Gastroesophageal sphincter (tissue), 4 donors: ENCODE results near the gene STX8. TPM values are rescaled to one million over a fixed set of nuclear protein-coding genes. Genes with fewer than 3 reads are reported as not detected.

ENCODE experiments used
- ATAC-seq: fragments of 150-250 bp; one replicate; pipeline ENCODE4 v1.9.1; 2016; ENCODE audit warnings: mild to moderate bottlenecking, moderate library complexity
- H3K27ac ChIP-seq, 4 donors: fragments of 200-600 bp; sonication (generic) in 3 of 4; 1 replicate in 3 of 4; 2 replicates in 1 of 4; pipeline ENCODE4 v1.5.1; 2016 to 2019
- H3K27me3 ChIP-seq: fragments of 200-600 bp; sonication (generic); one replicate; pipeline ENCODE4 v1.5.1; 2019
- H3K36me3 ChIP-seq, 2 donors: fragments of 200-600 bp; sonication (generic); one replicate each; pipeline ENCODE4 v1.5.1; 2019; ENCODE audit warnings: control low read depth in 1 of 2
- H3K4me1 ChIP-seq, 3 donors: fragments of 200-600 bp; sonication (generic); 1 replicate in 2 of 3; 2 replicates in 1 of 3; pipeline ENCODE4 v1.5.1; 2016 to 2019; ENCODE audit warnings: control low read depth in 2 of 3
- H3K4me3 ChIP-seq, 2 donors: fragments of 200-600 bp; sonication (generic); one replicate each; pipeline ENCODE4 v1.5.1; 2019; ENCODE audit warnings: mild to moderate bottlenecking in 1 of 2, moderate library complexity in 1 of 2
- H3K9me3 ChIP-seq, 3 donors: fragments of 200-600 bp; sonication (generic); one replicate each; pipeline ENCODE4 v1.5.1; 2017 to 2019; ENCODE audit warnings: control low read depth in 2 of 3
- EP300 ChIP-seq: sonication (generic); formaldehyde crosslinking; IDR thresholded peaks from one replicate; pipeline ENCODE4 v1.6.1; 2017; ENCODE audit warnings: antibody characterized with exemption, mild to moderate bottlenecking
- POLR2A ChIP-seq, 2 donors: fragments of 450-650 bp; IDR thresholded peaks; one replicate each; pipeline ENCODE4 v1.6.1; 2017; ENCODE audit warnings: antibody characterized with exemption in 2 of 2, mild to moderate bottlenecking in 2 of 2, moderate library complexity in 1 of 2
- POLR2AphosphoS5 ChIP-seq: sonication (generic); formaldehyde crosslinking; IDR thresholded peaks from one replicate; pipeline ENCODE4 v1.6.1; 2017; ENCODE audit warnings: antibody characterized with exemption
- WGBS, 2 donors: methylation state at CpG; one replicate each; pipeline ENCODE4 v1.1.5; 2018; ENCODE audit warnings: low coverage in 1 of 2; 5-methylcytosine and 5-hydroxymethylcytosine counted together
- total RNA-seq, 4 donors: library from RNA; depleted of rRNA; stranded (reverse); fragments of >200 nt; gene quantifications; one replicate each; pipeline ENCODE4 v1.1.0, GENCODE V29; 2016
- TF ChIP-seq, protein P1 (sequence below), 4 experiments: fragments of 200-600 bp in 2 of 4; fragments of 450-650 bp in 2 of 4; sonication (generic) in 1 of 4; IDR thresholded peaks; one replicate each; pipeline ENCODE4 v1.5.1; 2017 to 2019; ENCODE audit warnings: antibody characterized with exemption in 4 of 4, mild to moderate bottlenecking in 2 of 4, moderate library complexity in 2 of 4

The STX8 gene
- total RNA-seq, 4 donors from 2014 or later: 67.9 to 106 (median 87.1) TPM

DNA sequence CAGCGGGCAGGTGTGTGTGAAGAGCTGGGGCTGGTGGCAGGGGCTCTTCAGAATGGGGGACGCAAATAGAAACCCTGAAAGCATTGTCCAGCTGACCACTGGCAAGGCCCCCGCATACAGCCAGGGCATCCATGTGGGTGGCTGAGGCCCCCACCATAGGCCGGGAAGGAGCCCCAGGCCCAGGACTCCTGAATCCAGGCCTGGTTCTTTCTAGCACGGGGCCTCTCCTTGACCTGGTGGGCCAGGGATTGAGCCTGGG lies 353.8 kb downstream of the STX8 start:
- ATAC-seq: no peak
- no peak overlapping the region for H3K4me3 ChIP-seq
- peaks cover 0 to 61% (median 7%) of the 10 kb centered on the region in 3 donors for H3K4me1 ChIP-seq
- peak overlapping the region in 2 of 4 donors; percentile 36 to 91 for H3K27ac ChIP-seq
- H3K36me3 ChIP-seq: peaks cover 0 to 25% of the 10 kb centered on the region in 2 donors
- no peaks in the 10 kb centered on the region for H3K27me3 ChIP-seq
- TF ChIP-seq POLR2AphosphoS5: no peak
- TF ChIP-seq POLR2A (IDR thresholded peaks at IDR 0.05): no peak
- TF ChIP-seq, protein P1, sequence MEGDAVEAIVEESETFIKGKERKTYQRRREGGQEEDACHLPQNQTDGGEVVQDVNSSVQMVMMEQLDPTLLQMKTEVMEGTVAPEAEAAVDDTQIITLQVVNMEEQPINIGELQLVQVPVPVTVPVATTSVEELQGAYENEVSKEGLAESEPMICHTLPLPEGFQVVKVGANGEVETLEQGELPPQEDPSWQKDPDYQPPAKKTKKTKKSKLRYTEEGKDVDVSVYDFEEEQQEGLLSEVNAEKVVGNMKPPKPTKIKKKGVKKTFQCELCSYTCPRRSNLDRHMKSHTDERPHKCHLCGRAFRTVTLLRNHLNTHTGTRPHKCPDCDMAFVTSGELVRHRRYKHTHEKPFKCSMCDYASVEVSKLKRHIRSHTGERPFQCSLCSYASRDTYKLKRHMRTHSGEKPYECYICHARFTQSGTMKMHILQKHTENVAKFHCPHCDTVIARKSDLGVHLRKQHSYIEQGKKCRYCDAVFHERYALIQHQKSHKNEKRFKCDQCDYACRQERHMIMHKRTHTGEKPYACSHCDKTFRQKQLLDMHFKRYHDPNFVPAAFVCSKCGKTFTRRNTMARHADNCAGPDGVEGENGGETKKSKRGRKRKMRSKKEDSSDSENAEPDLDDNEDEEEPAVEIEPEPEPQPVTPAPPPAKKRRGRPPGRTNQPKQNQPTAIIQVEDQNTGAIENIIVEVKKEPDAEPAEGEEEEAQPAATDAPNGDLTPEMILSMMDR (IDR thresholded peaks at IDR 0.05): no peak
- TF ChIP-seq EP300: no peak
- 100% methylated on average over 1 of the region's 5 CpGs; no CpG with 5 or more reads in 1 of the 2 donors for WGBS, 2 donors
- no peaks in the 10 kb centered on the region for H3K9me3 ChIP-seq

DNA sequence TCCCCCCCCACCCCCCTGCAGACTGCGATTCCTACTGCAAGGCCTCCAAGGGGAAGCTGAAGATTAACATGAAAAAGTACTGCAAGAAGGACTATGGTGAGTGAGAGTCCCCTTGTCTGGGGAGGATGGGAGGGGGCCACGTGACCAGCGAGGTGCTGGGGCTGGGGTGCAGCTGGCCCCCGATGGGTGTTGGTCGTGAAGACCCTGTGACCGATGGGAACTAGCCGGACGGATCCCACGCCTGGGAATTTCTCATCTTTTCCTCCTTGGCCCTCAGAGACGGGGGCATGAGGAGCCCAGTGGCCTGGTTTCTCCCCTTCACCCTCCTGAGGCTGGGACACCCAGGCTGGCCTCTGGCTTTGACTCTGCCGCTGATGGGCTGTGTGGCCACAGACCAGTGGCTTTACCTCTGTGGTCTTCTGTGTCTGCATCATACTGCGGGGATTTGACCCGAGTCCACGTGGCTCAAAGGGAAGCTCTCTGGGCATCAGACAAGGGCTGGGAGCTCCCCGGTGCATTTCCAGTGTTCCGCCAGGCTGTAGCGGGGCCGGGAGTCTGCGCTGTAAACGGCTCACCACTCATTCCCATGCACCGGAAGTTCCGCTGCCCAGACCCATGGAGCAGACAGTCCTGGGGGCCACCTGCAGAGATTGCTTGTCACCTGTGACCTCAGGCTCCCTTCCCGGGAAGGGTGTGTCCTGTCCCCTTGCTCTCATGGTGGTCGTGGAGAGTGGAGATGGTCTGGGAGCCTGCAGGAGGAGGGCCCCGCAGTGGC lies 354.3 kb downstream of the STX8 start:
- peak overlapping the region in 3 of 4 donors; percentile 19 to 91 (median 36) for H3K27ac ChIP-seq
- no peak for ATAC-seq

DNA sequence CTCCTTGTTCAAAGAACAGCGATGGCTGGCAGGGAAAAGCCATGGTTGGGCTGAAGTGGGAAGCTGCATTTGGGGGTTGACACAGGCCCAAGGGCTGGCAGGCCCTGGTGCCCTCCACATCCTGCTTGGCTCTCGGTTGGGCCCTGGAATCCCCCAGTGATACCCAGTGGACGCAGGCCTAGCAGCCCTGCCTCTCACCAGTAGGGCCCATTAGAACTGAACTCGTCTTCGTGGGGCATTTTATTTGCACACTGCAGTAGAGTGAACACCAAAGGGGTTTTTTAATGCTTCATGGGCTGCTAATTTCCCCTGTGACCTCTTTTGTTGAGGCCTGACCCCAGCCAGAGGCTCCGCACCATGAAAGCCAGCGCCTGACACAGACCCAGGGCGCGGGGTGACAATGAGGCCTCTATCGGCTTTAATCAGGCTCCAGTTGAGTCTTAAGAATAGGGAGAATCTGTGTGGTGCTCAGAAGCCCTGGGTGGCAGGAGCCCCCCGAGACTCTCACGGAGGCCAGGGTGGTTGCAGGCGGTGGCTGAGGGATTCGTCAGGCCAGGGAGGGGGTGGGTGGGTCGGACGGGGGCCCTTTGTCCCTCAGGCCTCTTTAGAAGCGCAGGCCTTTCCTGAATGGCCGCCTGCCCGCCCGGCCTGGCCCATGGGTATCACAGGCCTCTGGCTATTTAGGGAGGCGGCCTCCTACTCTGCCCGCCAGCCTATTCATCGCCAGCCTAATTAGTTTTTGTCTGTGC lies 355.0 kb downstream of the STX8 start:
- WGBS, 2 donors: 95 to 96% methylated on average over 5 to 9 of the region's 23 CpGs

More for the DNA sequence above, 354.3 kb downstream of the STX8 start:
- Histone ChIP-seq H3K9me3 (peaks cover 0 to 2% (median 0%) of the 10 kb centered on the region in 3 donors), H3K27me3 (no peaks in the 10 kb centered on the region), H3K4me1 (peaks cover 0 to 67% (median 7%) of the 10 kb centered on the region in 3 donors), H3K4me3 (no peak overlapping the region), H3K36me3 (peaks cover 0 to 26% of the 10 kb centered on the region in 2 donors)
- TF ChIP-seq, protein P1 (IDR thresholded peaks at IDR 0.05): no peak
- TF ChIP-seq POLR2AphosphoS5: no peak
- no peak for TF ChIP-seq POLR2A (IDR thresholded peaks at IDR 0.05)
- no peak for TF ChIP-seq EP300
- 94% methylated on average over 8 of the region's 25 CpGs; no CpG with 5 or more reads in 1 of the 2 donors for WGBS, 2 donors

DNA sequence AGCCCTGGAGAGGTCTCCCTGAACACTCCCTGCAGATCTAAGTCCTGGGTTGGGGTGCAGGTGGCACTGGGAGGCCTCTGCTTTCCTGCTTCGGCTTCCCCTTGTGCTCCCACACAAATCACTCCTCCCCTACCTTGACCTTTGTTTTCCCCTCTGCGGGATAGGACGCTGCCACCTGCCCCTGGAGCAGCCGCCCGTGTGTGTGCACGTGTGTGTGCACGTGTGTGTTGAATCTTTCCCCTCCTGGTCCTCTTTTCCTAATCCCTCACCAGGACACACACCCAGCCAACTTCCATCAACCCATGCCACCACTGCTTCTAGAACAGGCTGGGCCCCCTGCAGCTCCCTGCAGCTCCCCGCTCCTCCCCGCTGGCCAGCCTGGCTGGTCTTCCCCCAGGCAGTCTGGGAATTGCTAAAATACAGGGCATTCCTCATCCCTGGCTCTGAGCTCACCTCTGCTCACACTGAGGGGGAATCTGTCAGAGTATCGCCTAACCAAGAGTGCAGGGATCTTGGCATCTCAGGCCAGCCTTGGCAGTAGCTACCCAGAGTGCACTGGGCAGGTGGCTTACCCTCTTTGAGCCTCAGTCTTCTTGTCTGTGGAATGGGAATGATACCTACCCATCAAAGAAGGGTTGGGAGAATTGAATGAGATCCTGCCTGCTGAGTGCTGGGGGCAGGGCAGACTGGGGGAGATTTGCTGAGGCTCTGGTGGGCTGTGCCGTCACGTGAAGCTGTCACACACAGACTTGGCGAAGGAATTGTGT lies 355.8 kb downstream of the STX8 start:
- Histone ChIP-seq H3K4me1 (peaks cover 0 to 56% (median 7%) of the 10 kb centered on the region in 3 donors), H3K36me3 (peaks cover 0 to 33% of the 10 kb centered on the region in 2 donors), H3K27me3 (no peaks in the 10 kb centered on the region), H3K4me3 (no peak overlapping the region), H3K9me3 (peaks cover 0 to 14% (median 0%) of the 10 kb centered on the region in 3 donors), H3K27ac (peak overlapping the region in 2 of 4 donors; percentile 36 to 91)
- WGBS, 2 donors: 93 to 94% methylated on average over 3 to 9 of the region's 13 CpGs
- TF ChIP-seq POLR2A (IDR thresholded peaks at IDR 0.05): no peak
- TF ChIP-seq, protein P1 (IDR thresholded peaks at IDR 0.05): no peak
- TF ChIP-seq POLR2AphosphoS5: no peak
- no peak for TF ChIP-seq EP300
- ATAC-seq: no peak

More for the DNA sequence above, 355.0 kb downstream of the STX8 start:
- Histone ChIP-seq H3K27me3 (no peaks in the 10 kb centered on the region), H3K4me3 (no peak overlapping the region), H3K36me3 (peaks cover 0 to 33% of the 10 kb centered on the region in 2 donors), H3K4me1 (peaks cover 0 to 63% (median 7%) of the 10 kb centered on the region in 3 donors), H3K27ac (peak overlapping the region in 3 of 4 donors; percentile 19 to 91 (median 36)), H3K9me3 (peaks cover 0 to 10% (median 0%) of the 10 kb centered on the region in 3 donors)
- TF ChIP-seq, protein P1 (IDR thresholded peaks at IDR 0.05): no peak
- TF ChIP-seq EP300 (no peak), POLR2A (IDR thresholded peaks at IDR 0.05) (no peak), POLR2AphosphoS5 (no peak)
- no peak for ATAC-seq
